HG02588 (cell line): ENCODE results near the gene C12orf56.
"Not testable (repeated sequence)": the region's sequence is repeated elsewhere in the genome, so short reads cannot be mapped to it uniquely, and the experiment has no call there.

Experiments
- ATAC-seq: cut with Tn5 transposase; IDR thresholded peaks from one replicate; pipeline ENCODE4 v1.9.1; 2021; ENCODE audit warnings: mild to moderate bottlenecking, moderate library complexity; ENCODE audit not compliant: unreplicated experiment

Gene C12orf56

GRCh38 chr12:64318605-64319004 lies 72.0 kb downstream of the C12orf56 start:
- no peak for ATAC-seq

GRCh38 chr12:64311877-64312276 lies 78.7 kb downstream of the C12orf56 start:
- ATAC-seq, result no peak

GRCh38 chr12:64304571-64304970 lies 86.0 kb downstream of the C12orf56 start:
- no peak for ATAC-seq

GRCh38 chr12:64299628-64300027 lies 90.9 kb downstream of the C12orf56 start:
- ATAC-seq, result no peak

GRCh38 chr12:64296301-64296700 lies 94.3 kb downstream of the C12orf56 start:
- no peak for ATAC-seq

GRCh38 chr12:64293654-64294364 lies 96.7 kb downstream of the C12orf56 start:
- no peak for ATAC-seq

GRCh38 chr12:64293174-64293573 lies 97.4 kb downstream of the C12orf56 start:
- not testable (repeated sequence) for ATAC-seq

- no peak for ATAC-seq
Observed at GRCh38 chr12:64286521-64286920, 104.0 kb downstream of the C12orf56 start.

GRCh38 chr12:64284256-64284655 lies 106.3 kb downstream of the C12orf56 start:
- ATAC-seq, result no peak

- ATAC-seq, result no peak
Observed at GRCh38 chr12:64278421-64278820, 112.1 kb downstream of the C12orf56 start.

GRCh38 chr12:64273527-64274403 lies 116.8 kb downstream of the C12orf56 start:
- ATAC-seq, result no peak

- no peak for ATAC-seq
Observed at GRCh38 chr12:64270411-64270810, 120.1 kb downstream of the C12orf56 start.

- no peak for ATAC-seq
Observed at GRCh38 chr12:64269161-64269560, 121.4 kb downstream of the C12orf56 start.

- no peak for ATAC-seq
Observed at GRCh38 chr12:64268409-64268808, 122.1 kb downstream of the C12orf56 start.

GRCh38 chr12:64265839-64266238 lies 124.7 kb downstream of the C12orf56 start:
- no peak for ATAC-seq

- no peak for ATAC-seq
Observed at GRCh38 chr12:64261813-64262212, 128.7 kb downstream of the C12orf56 start.

- ATAC-seq, result no peak
Observed at GRCh38 chr12:64258576-64258975, 132.0 kb downstream of the C12orf56 start.

GRCh38 chr12:64256166-64256800 lies 134.3 kb downstream of the C12orf56 start:
- ATAC-seq, result no peak

- no peak for ATAC-seq
Observed at GRCh38 chr12:64255249-64255648, 135.3 kb downstream of the C12orf56 start.

- no peak for ATAC-seq
Observed at GRCh38 chr12:64253356-64253755, 137.2 kb downstream of the C12orf56 start.

GRCh38 chr12:64252681-64253080 lies 137.9 kb downstream of the C12orf56 start:
- no peak for ATAC-seq

GRCh38 chr12:64243809-64244208 lies 146.7 kb downstream of the C12orf56 start:
- ATAC-seq, result no peak
